Glomerular endothelial cell (primary cell): Measurements from ENCODE around the gene ACTR3C. TPM values are rescaled to one million over a fixed set of nuclear protein-coding genes. Genes with fewer than 3 reads are reported as not detected.
A peak's percentile ranks its signal among the peaks of the same experiment; 100 is the strongest.
"Not testable (repeated sequence)": the region's sequence is repeated elsewhere in the genome, so short reads cannot be mapped to it uniquely, and the experiment has no call there.

Source experiments
- DNase-seq: peaks from one replicate; pipeline ENCODE4 v3.0.0-alpha.2; 2011; ENCODE audit warnings: low read depth, low spot score; ENCODE audit errors: extremely low read depth
- total RNA-seq: library from RNA; depleted of rRNA; stranded (reverse); fragments of >200 nt; gene quantifications from 2 replicates; pipeline ENCODE4 v1.2.3, GENCODE V29; 2015

ACTR3C gene
- total RNA-seq, 1 donor from 2014 or later = 0.53 TPM

DNA sequence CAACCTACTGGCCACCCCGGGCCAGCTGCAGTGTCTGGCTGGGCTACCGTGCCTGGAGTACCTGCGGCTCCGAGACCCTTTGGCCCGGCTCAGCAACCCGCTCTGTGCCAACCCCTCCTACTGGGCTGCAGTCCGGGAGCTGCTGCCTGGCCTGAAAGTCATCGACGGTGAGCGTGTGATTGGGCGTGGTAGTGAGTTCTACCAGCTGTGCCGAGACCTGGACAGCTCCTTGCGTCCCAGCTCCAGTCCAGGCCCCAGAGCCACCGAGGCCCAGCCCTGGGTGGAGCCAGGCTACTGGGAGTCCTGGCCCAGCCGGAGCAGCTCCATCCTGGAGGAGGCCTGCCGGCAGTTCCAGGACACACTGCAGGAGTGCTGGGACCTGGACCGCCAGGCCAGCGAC, 13.8 kb upstream of the ACTR3C start:
- no peak for DNase-seq

DNA sequence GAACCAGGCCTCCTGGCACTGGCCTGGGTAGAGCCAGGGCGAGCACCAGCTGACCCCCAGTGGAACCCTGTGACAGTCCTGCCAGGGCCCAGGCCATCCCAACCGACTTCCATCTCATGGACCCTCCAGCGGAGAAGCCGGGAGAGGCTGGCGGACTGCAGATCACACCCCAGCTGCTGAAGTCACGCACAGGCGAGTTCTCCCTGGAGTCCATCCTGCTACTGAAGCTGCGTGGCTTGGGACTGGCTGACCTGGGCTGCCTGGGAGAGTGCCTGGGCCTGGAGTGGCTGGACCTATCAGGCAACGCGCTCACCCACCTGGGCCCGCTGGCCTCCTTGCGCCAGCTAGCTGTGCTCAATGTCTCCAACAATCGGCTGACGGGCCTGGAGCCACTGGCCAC, 13.4 kb upstream of the ACTR3C start:
- no peak for DNase-seq

DNA sequence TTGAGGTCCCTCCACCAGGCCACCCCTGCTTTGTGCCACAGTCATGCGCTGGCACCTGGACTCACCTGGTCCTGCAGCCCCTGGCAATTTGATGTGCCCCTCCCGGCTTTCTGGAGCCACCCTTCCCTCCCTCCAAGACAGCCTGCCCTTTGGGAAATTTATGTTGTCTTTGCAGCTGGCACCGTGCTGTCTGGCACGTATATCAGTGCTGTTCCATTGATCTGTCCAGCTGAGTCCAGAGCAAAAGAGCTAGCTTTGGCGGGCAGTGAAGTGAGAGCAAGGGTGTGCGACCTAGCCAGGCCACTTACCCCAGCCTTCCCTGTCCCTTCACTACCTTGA, 12.4 kb upstream of the ACTR3C start:
- DNase-seq = no peak

DNA sequence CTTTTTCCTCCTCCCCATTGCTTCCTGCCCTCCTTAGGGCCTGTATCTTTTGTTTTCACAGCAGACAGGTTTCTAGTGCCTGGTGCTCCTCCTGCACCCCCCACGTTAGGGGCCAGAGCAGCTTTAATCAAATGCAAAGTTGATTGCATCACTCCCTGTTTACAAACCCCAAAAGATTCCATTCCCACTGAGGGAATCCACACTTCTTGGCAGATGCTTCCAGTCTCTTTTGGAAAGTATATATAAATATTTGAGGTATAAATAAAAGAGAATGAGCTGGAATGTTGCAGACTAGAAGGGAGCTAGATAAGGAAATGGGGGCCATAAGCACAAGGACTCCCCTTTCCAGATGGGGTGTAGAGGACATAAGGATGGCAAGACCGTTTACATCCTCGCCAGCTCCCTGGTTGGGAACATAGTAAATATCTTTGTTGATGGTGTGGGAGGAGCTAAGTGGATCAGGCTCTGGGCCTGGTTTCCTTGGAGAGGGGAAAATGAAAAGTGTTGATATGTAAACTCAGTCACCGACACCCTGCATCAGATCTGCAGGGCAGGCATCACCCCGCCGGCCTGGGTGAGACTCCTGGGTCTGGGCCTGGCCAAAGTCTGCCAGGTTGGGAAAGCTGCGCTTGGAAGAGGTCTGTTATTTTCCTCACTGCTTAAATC, 11.9 kb upstream of the ACTR3C start:
- DNase-seq = no peak

DNA sequence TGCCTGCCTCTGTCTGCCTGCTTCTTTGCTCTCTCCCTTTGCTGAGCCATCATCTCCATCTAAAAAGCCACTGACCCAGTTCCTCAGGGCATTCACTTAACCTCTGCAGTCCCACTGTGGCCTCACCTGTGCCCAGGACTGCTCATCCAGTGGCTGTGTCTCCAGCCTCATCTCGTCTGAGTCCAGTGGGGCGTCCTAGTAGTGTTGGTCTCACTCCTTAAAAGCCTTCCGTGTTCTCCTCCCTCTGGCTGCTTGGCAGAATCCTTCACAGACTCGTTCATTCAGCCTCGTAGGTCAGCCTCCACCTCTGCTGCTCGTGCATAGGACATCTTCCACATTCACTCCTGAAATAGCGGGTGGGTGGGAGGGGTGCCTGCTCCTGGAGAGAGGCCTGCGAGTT, 10.8 kb upstream of the ACTR3C start:
- no peak for DNase-seq

DNA sequence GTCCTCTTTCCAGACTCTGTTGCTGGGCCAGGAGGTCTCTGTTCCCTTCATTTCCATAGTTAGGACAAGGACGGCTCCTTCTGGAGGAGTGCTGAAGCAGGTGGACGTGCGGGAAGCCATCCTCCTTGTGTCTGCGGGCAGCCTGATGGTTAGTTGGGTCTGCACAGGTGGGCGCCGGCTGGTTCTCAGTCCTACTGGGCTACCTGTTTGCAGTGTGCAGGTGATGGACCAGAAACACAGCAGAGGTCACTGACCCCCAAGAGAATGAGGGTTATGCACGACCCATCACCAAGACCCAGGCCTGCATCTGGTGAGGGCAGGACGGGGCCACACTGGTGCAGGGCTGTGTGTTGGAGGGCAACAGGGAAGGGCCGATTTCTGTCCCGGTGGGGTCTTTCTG, 10.3 kb upstream of the ACTR3C start:
- no peak for DNase-seq

DNA sequence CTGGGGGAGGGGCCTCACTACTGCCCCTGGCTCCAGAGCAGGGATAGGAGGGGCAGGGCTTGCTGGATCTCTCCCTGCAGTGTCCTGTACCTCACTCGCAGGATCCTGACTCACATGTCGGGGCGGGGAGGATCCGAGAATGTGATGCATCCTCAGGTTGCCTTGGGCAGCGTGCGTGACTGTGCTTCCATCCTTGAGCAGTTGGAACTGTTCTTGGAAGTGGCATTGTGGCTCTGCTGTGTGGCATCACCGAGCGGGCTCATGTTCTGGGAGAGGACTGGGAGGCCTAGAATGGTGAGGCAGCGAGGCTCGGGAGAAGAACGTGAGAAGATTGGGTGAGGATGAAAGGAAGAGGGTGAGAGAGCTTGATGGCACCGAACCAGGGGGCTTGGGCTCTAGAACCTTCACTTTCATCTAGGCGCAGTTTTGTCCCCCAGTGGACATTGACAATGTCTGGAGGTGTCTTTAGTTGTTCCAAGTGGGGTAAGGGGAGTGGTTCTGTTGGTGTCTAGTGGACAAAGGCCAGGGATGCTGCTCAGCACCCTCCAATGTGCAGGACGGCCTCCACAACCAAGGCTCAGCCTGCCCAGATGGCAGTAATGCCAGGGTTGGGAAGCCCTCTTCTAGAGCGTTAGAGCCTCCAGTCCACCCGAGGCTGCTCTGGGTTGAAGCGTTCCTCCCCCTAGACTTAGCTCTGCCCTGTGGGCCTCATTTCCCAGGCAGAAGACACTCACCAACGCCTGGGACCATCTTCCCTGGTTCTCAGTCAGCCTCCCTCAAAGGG, 9.7 kb upstream of the ACTR3C start:
- DNase-seq = no peak

DNA sequence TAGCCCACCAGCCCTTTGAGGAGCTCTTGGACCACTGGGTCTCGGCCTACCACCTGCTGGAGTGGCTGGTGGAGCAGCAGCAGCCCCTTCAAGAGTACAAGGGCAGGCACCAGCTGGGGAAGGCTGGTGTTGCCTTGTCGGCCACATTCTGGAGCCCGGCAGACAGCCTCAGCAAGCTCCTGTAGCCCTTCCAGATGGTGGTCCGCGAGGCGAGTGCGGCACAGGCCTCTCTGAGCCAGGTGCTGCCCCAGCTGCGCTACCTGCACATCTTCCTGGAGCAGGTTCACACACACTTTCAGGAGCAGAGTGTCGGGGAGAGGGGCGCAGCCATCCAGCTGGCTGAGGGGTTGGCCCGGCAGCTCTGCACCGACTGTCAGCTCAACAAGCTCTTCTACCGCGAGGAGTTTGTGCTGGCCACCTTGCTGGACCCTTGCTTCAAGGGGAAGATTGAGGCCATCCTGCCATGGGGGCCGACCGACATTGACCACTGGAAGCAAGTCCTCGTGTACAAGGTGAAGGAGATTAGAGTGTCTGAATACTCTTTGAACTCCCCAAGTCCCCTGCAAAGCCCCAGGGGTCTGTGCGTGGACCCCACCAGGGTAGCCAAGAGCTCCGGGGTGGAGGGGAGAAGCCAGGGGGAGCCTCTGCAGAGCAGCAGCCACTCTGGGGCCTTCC, 7.0 kb upstream of the ACTR3C start:
- DNase-seq = no peak

DNA sequence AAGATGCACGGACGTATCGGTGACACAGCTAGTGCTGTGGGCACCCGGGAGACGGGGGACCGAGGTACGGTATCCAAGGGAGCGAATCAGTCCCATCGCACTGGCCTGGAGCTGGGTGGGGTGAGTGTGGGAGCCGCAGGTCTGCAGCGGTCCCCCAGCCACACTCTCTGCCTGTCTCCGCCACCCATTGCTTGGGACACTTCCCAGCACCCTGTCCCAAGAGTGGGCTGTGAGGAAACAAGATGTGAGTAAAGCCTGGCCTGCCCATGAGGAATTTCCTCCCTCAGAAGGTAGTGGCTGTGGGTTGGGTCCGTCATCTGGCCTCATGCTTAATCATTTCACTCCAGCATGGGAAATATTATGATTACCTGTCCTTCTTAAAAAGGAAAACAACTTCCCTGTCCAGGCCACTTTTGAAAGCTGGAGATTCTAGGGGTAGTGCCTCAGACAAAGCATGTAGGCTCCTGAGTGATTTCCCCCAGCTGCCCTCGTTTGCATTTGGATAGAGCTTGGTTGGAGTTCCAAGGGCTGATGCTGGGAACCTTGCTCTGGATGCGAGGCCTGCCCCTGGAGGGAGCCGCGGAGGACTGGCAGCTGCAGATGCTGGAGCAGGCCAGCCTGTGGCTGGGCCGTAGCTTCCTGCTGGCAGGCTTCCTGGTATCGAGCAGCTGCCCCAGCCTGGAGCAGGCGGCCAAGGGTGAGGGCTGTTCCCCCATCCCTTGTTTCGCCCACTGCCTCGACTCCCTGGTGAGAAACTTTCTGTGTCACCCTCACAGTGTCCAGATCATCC, 6.2 kb upstream of the ACTR3C start:
- no peak for DNase-seq

DNA sequence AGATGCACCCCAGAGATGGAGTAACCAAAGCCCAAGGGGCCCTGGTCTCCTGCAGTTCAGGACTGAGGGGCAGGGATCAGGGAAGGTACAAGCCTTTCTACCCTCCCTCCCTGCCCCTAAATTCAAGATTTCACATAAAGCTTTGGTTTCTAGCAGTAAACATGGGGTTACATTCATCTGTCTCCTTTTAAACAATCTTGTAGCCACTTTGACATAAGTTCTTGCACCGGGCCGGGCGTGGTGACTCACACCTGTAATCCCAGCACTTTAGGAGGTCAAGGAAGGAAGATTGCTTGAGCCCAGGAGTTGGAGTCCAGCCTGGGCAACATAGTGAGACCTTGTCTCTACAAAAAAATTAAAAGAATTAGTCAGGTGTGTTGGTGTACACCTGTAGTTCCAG, 4.0 kb upstream of the ACTR3C start:
- DNase-seq = no peak

DNA sequence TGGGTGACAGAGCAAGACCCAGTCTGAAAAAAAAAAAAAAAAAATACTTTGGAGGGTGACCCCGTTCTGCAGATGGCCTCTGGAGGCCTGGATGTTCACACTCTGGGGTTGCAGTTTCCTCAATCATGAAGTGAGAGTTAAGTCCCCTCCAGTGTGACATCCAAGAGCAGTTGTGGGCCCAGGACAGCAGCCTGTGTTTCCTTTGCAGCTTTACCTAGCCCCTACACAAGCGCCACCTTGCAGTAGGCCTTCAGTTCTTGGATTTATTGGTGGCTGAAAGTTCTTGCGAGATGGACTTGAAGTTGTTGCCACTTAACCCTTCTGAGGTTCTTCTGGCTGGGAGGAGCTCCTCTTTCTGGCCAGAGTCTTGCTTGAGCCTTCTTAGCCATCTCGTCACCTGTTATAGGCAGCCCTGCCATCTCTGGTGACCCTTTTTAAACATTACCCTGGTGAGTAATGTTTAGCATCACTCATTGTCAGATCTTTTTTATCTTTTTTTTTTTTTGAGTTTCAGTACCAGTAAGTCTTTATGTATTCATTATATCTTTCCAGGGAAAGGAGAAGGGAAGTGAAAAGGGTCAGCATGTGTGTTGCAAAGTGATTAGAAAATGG, 3.4 kb upstream of the ACTR3C start:
- DNase-seq = no peak

DNA sequence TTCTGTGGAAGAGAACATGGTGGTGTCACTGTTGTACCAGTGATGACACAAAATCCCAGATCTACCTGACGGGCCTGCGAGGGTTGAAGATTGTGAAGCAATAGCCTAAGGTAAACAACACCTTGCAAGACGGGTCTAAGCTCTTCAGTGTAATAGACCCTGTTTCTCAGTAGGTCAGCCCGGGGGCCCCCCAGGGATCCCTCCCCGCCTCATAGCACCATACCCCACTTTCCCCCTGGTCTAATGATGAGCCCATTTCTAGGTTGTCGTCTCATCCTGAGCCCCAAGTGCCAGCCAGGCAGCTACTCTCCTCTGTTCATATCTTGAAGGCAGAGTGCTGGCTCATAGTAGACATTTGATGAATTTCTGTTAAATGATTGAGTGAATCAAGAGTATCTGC, 2.6 kb upstream of the ACTR3C start:
- DNase-seq = no peak

DNA sequence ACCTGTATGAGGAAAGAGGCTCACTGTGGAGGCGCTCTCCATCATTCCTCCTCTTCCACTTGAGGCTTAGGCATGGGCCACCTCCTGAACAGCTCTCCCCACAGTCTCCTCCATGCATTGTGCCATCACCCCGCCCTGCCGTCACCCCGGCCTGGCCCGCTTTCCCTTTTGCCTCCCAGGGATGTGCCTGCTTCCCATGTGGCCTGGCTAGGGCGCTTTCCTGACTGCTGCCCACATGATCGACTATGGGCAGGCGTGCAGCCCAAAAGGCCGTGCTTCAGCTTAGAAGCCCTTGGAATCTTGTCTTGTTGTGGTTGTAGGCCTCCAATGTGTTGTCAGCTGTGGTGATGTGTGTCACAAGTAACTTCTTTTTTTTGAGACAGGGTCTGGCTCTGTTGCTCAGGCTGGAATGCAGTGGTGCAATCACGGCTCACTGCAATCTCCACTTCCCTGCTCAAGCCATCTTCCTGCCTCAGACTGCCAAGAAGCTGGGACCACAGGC, 1.8 kb upstream of the ACTR3C start:
- DNase-seq = no peak

DNA sequence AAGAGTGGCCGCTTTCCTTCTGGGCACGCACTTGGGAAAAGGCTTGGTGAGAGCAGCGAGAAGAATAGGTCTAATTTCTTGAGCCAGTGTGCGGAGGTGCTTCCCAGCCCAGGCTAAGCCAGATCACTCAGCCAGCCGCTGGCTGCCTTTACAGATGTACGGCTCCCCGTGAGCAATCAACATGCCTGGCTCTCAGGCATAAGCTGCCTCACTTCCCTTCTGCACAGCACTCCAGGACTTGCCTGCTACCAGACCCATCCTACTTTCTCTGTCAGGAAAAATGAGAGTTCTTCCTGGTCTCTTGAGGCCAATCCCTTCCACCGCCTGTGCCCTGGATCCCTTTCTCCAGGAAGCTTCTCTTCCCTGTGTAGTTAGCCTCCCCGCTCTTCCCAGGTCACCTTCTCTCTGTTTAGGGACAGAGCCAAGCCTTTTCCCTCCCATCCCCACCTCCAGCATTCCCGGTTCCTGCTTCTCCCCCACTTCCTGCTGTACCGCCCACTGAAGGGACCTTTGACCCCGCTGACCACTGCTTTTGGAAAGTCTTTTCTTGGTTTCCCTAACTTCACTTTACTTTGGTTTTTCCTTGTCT, 1.1 kb upstream of the ACTR3C start:
- DNase-seq = no peak

DNA sequence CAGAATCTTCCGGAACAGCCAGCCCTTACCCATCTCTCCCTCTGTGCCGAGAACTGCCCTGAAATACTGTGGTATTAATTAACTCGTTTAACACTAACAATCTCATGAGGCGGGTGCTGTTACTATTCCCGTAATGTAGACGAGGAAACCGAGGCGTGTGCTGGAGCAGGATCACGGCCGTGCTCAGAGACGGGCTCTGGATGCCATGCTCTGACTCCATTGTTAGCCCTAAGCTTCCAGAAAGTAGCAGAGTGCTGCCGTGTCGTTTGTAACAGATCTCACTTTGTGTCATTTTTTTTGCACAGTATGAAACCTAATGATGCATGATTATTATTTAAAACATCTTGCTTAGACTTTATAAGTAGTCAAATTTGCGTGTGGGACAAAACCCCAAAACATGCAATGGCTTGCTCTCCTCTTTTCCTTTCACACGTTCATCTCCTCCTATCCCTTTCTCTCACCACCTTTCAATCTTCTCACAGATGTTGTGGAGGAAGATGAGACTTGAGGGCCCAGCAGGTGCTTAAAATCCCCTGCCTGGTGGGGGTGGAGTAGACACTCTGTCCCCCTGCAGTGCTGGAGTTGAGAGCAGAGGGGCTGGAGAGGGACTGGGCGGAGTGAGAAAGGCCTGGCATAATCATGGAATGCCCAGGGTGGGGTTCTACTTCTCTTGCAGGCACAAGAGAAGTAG, 482 bp upstream of the ACTR3C start:
- DNase-seq = peak; percentile 10

DNA sequence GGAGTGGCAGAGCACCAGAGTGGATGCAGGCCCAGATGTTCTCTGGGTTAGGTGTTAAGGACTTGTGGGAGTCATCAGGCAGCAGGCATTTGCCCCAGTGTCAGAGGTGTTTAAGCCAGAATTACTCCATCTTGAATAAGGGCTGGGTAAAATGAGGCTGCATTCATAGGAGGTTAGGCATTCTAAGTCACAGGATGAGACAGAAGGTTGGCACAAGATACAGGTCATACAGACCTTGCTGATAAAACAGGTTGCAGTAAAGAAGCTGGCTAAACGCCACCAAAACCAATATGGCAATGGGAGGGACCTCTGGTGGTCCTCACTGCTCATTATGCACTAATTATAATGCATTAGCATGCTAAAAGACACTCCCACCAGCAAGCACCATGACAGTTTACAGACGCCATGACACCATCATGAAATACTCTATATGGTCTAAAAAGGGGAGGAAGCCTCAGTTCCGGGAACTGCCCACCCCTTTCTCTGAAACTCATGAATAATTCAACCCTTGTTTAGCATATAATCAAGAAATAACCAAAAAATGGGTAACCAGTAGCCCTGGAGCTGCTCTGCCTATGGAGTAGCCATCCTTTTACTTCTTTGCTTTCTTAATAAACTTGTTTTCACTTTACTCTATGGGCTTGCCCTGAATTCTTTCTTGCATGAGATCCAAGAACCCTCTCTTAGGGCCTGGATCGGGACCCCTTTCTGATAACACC, 1.1 kb downstream of the ACTR3C start:
- no peak for DNase-seq

DNA sequence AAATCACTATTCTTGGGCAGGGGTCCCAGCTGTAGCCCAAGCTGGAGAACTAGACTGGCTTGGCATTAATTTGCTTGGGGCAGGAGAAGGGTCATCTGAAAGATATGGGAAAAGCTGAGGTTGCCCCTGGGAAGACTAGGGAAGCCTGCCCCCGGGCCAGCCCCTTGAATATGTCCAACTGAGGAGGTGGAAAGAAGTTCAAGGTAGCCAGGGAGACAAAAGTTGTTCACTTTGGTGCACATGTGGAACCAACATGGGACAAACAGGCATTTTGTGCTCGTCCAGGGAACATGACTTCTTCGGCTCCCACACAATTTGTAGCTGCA, 1.6 kb downstream of the ACTR3C start:
- no peak for DNase-seq

DNA sequence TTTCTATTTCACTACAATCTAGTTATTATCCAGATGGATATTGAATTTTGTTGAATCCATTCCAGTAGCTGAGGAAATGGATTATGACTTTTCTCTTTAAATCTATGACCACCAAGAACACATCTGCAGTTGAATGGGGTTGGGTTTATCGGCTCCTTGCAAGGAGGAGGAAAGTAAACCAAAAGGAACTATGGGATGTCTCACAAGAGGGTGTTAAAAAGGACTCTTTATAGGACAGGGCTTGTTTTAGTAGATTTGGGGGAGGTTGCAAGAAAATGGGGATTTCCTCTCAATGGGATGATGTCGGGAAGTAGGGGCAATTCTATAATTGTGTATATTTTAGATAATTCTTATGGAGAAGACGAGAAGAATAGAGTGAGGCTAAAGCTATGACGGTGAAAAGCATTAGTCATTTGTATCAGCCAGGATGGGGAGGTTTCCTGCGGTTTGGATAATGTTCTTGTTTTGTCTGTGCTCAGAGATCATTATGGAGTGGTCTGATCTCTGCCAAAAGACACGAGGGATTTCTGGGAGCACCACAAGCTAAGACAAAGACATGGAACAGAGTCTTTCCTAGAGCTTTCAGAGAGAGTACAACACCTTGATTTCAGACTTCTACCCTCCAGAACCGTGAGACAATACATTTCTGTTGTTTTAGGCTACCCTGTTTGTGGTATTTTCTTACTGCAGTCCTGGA, 5.4 kb downstream of the ACTR3C start:
- DNase-seq = peak; percentile 7

DNA sequence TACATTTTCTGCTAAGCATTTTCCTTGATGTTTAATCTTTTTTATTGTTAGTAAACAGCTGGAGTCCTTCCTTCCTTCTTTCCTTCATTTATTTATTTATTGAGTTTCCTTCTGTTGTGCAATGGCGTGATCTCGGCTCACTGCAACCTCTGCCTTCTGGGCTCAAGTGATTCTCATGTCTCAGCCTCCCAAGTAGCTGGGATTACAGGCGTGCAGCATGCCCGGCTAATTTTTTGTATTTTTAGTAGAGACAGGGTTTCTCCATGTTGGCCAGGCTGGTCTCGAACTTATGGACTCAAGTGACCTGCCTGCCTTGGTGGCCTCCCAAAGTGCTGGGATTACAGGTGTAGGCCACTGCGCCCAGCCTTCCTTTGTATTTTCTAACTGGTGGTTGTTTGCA, 6.4 kb downstream of the ACTR3C start:
- DNase-seq = not testable (repeated sequence)
